Spleen (tissue), 11 donors: ENCODE results near the gene ADAMTS20. TPM values are rescaled to one million over a fixed set of nuclear protein-coding genes. Genes with fewer than 3 reads are reported as not detected.

Experiments
- DNase-seq: peaks from one replicate; pipeline ENCODE4 v3.0.0-alpha.2; 2020
- H3K27ac ChIP-seq, 8 donors: fragments of 200-600 bp; sonication (generic) in 7 of 8; 1 replicate in 4 of 8; 2 replicates in 4 of 8; pipeline versions ENCODE4 v1.5.0 to v1.8.0; 2016 to 2021; ENCODE audit warnings: inconsistent platforms in 4 of 8, mild to moderate bottlenecking in 4 of 8, moderate library complexity in 1 of 8
- H3K27me3 ChIP-seq, 7 donors: fragments of 200-600 bp; sonication (generic) in 6 of 7; replicated peaks in 1 of 7; 1 replicate in 4 of 7; 2 replicates in 3 of 7; pipeline versions ENCODE4 v1.5.0 to v1.8.0; 2016 to 2021; ENCODE audit warnings: inconsistent platforms in 3 of 7, mild to moderate bottlenecking in 1 of 7
- H3K36me3 ChIP-seq, 6 donors: fragments of 200-600 bp; sonication (generic) in 5 of 6; 1 replicate in 4 of 6; 2 replicates in 2 of 6; pipeline versions ENCODE4 v1.5.0 to v1.8.0; 2016 to 2021; ENCODE audit warnings: inconsistent platforms in 2 of 6
- H3K4me1 ChIP-seq, 6 donors: fragments of 200-600 bp; sonication (generic) in 5 of 6; 1 replicate in 3 of 6; 2 replicates in 3 of 6; pipeline versions ENCODE4 v1.5.0 to v1.8.0; 2016 to 2021; ENCODE audit warnings: inconsistent platforms in 3 of 6
- H3K4me3 ChIP-seq, 8 donors: fragments of 200-600 bp; sonication (generic) in 7 of 8; 1 replicate in 4 of 8; 2 replicates in 4 of 8; pipeline versions ENCODE4 v1.5.0 to v1.8.0; 2016 to 2021; ENCODE audit warnings: inconsistent platforms in 4 of 8, mild to moderate bottlenecking in 4 of 8, moderate library complexity in 2 of 8
- H3K9me3 ChIP-seq, 8 donors: fragments of 200-600 bp; sonication (generic) in 7 of 8; 1 replicate in 4 of 8; 2 replicates in 4 of 8; pipeline versions ENCODE4 v1.5.0 to v1.8.0; 2016 to 2021; ENCODE audit warnings: inconsistent platforms in 4 of 8
- CTCF ChIP-seq, 11 experiments: fragments of 200-600 bp in 7 of 11; fragments of 450-650 bp in 4 of 11; sonication (generic) in 4 of 11; IDR thresholded peaks in 8 of 11; conservative IDR thresholded peaks in 3 of 11; 1 replicate in 7 of 11; 2 replicates in 4 of 11; pipeline versions ENCODE4 v1.4.0 to v1.8.0; 2016 to 2021; ENCODE audit warnings: antibody characterized with exemption in 11 of 11, inconsistent platforms in 4 of 11, mild to moderate bottlenecking in 1 of 11
- POLR2A ChIP-seq, 3 donors: fragments of 450-650 bp; IDR thresholded peaks; one replicate each; pipeline ENCODE4 v1.5.1; 2017; ENCODE audit warnings: antibody characterized with exemption in 3 of 3, mild to moderate bottlenecking in 1 of 3
- POLR2AphosphoS5 ChIP-seq, 3 donors: sonication (generic); formaldehyde crosslinking; IDR thresholded peaks; one replicate each; pipeline ENCODE4 v1.5.1; 2017; ENCODE audit warnings: antibody characterized with exemption in 3 of 3
- WGBS, 5 donors: extraction: QIAGEN DNeasy Blood & Tissue Kit in 3 of 5; methylation state at CpG; one replicate each; pipeline versions ENCODE4 v1.1.5 to v1.1.7; 2013 to 2018; 5-methylcytosine and 5-hydroxymethylcytosine counted together
- intact Hi-C: fragments of 100-400 bp; cut with DNase I; formaldehyde crosslinking; loops from one replicate; pipeline ENCODE4 v1.15.0; 2023; ENCODE audit warnings: low total_unique reads
- polyA plus RNA-seq, 3 donors: library from polyadenylated mRNA; stranded (reverse); fragments of 200-250 nt; gene quantifications; one replicate each; pipeline ENCODE4 v1.2.1, GENCODE V29; 2013
- total RNA-seq, 7 donors: library from RNA; depleted of rRNA in 3 of 7; stranded (reverse); fragments of >200 nt in 3 of 7; fragmentation: NEBNext Ultra II Directional in 4 of 7; extraction: Animal tissue kit (Norgen Biotek cat#: 25700) in 4 of 7; gene quantifications; one replicate each; pipeline versions ENCODE4 v1.1.0 to v1.2.1, GENCODE V29; 2016 to 2021
- donor health status: healthy with polysubstance abuse.
- donor health status: DM: no; HTN: no; CAD: no; lungs with moderate emphysema.
- donor health status: DM: no; HTN: no; CAD: no.
- donor health status: Bipolar disorder and iron deficiency.
- donor health status: healthy.
- donor health status: DM: no; HTN: no; CAD: no.
- donor health status: DM: yes; HTN: yes; CAD: no.

The ADAMTS20 gene
- total and polyA plus RNA-seq, 10 donors: not detected

GRCh38 chr12:43586646-43587245 lies 34.7 kb upstream of the ADAMTS20 start:
- 79 to 94% (median 86%) methylated on average over 7 of the region's 7 CpGs for WGBS, 5 donors
- no peak for DNase-seq

GRCh38 chr12:43585676-43586075 lies 33.7 kb upstream of the ADAMTS20 start:
- TF ChIP-seq POLR2A (IDR thresholded peaks at IDR 0.05) (no peak), CTCF (IDR thresholded peaks at IDR 0.05 in 8 of 11, conservative IDR thresholded peaks at IDR 0.05 in 3 of 11) (no peak)
- no peaks in the 10 kb centered on the region for H3K9me3 ChIP-seq
- H3K27ac ChIP-seq: no peak overlapping the region
- H3K27me3 ChIP-seq: no peaks in the 10 kb centered on the region
- no peaks in the 10 kb centered on the region for H3K36me3 ChIP-seq
- 52 to 80% (median 70%) methylated on average over 2 of the region's 2 CpGs for WGBS, 5 donors
- no peak overlapping the region for H3K4me3 ChIP-seq
- H3K4me1 ChIP-seq: no peaks in the 10 kb centered on the region
- no peak for DNase-seq
- intact Hi-C loops: no loop called here

More at GRCh38 chr12:43586646-43587245, 34.7 kb upstream of the ADAMTS20 start:
- no peaks in the 10 kb centered on the region for H3K36me3 ChIP-seq
- intact Hi-C loops: no loop called here
- TF ChIP-seq CTCF (IDR thresholded peaks at IDR 0.05 in 8 of 11, conservative IDR thresholded peaks at IDR 0.05 in 3 of 11): no peak
- no peak for TF ChIP-seq POLR2AphosphoS5 (IDR thresholded peaks at IDR 0.05)
- no peak for TF ChIP-seq POLR2A (IDR thresholded peaks at IDR 0.05)
- H3K27me3 ChIP-seq: no peaks in the 10 kb centered on the region
- H3K27ac ChIP-seq: no peak overlapping the region
- H3K9me3 ChIP-seq: no peaks in the 10 kb centered on the region
- H3K4me1 ChIP-seq: no peaks in the 10 kb centered on the region
- no peak overlapping the region for H3K4me3 ChIP-seq

- 79 to 91% (median 87%) methylated on average over 5 of the region's 5 CpGs for WGBS, 5 donors
Observed at GRCh38 chr12:43580601-43581000, 28.6 kb upstream of the ADAMTS20 start.

GRCh38 chr12:43579206-43579605 lies 27.2 kb upstream of the ADAMTS20 start:
- no peak for DNase-seq

More at GRCh38 chr12:43580601-43581000, 28.6 kb upstream of the ADAMTS20 start:
- no peak for DNase-seq
- no peaks in the 10 kb centered on the region for H3K4me1 ChIP-seq
- H3K4me3 ChIP-seq: no peak overlapping the region
- H3K27ac ChIP-seq: no peak overlapping the region
- no peaks in the 10 kb centered on the region for H3K36me3 ChIP-seq
- no peaks in the 10 kb centered on the region for H3K27me3 ChIP-seq
- TF ChIP-seq POLR2A (IDR thresholded peaks at IDR 0.05) (no peak), CTCF (IDR thresholded peaks at IDR 0.05 in 8 of 11, conservative IDR thresholded peaks at IDR 0.05 in 3 of 11) (no peak), POLR2AphosphoS5 (IDR thresholded peaks at IDR 0.05) (no peak)
- H3K9me3 ChIP-seq: no peaks in the 10 kb centered on the region
- intact Hi-C loops: no loop called here

More at GRCh38 chr12:43579206-43579605, 27.2 kb upstream of the ADAMTS20 start:
- Histone ChIP-seq H3K4me3 (no peak overlapping the region), H3K36me3 (no peaks in the 10 kb centered on the region), H3K27ac (no peak overlapping the region), H3K27me3 (no peaks in the 10 kb centered on the region), H3K4me1 (no peaks in the 10 kb centered on the region), H3K9me3 (no peaks in the 10 kb centered on the region)
- intact Hi-C loops: no loop called here
- TF ChIP-seq POLR2A (IDR thresholded peaks at IDR 0.05) (no peak), POLR2AphosphoS5 (IDR thresholded peaks at IDR 0.05) (no peak), CTCF (IDR thresholded peaks at IDR 0.05 in 8 of 11, conservative IDR thresholded peaks at IDR 0.05 in 3 of 11) (no peak)
- WGBS, 5 donors: 47 to 59% (median 52%) methylated on average over 4 of the region's 4 CpGs
